ENCODE data around the gene LHFPL3. TPM values are rescaled to one million over a fixed set of nuclear protein-coding genes. Genes with fewer than 3 reads are reported as not detected.

Gene LHFPL3
- total RNA-seq, 1 experiment from 2014 or later = not detected

- ChIA-PET POLR2A (ENCODE audit: low non-redundant PET) (no interaction called here), CTCF (no interaction called here)
- DNase-seq (ENCODE audit: low spot score) = peak; percentile 1
- Histone ChIP-seq H3K9me3 (ENCODE audit: low read depth, low read length, poor library complexity, severe bottlenecking) (no peaks in the 10 kb centered on the region), H3K4me1 (ENCODE audit: insufficient read depth, low read length, poor library complexity, severe bottlenecking) (no peaks in the 10 kb centered on the region), H3K4me3 (ENCODE audit: low read depth, low read length, poor library complexity, severe bottlenecking) (no peak overlapping the region), H3K27ac (ENCODE audit: low read depth, low read length, poor library complexity, severe bottlenecking) (no peak overlapping the region), H3K27me3 (replicated peaks; ENCODE audit: insufficient read depth, low read depth, low read length, poor library complexity) (peaks cover 3% of the 10 kb centered on the region), H3K36me3 (ENCODE audit: insufficient read depth, low read length, poor library complexity, severe bottlenecking) (no peaks in the 10 kb centered on the region)
- no TSS peak for BruUV-seq (replicated peaks)
- intact Hi-C loops (cut with micrococcal nuclease; ENCODE audit: unreplicated experiment) = no loop called here
- no peak for TF ChIP-seq EZH2 (IDR thresholded peaks at IDR 0.05; ENCODE audit: borderline replicate concordance, low read depth, low read length, poor library complexity, severe bottlenecking)
- no peak for TF ChIP-seq CTCF (conservative IDR thresholded peaks at IDR 0.05; ENCODE audit: low read depth, low read length)
Observed at GRCh38 chr7:104412911-104413310, 84.5 kb downstream of the LHFPL3 start.

- POLR2A ChIA-PET (ENCODE audit: low non-redundant PET) = no interaction called here
- TF ChIP-seq EZH2 (IDR thresholded peaks at IDR 0.05; ENCODE audit: borderline replicate concordance, low read depth, low read length, poor library complexity, severe bottlenecking) (no peak), CTCF (conservative IDR thresholded peaks at IDR 0.05; ENCODE audit: low read depth, low read length) (no peak)
- no peak overlapping the region for H3K27ac ChIP-seq (ENCODE audit: low read depth, low read length, poor library complexity, severe bottlenecking)
- no peak for DNase-seq (ENCODE audit: low spot score)
- H3K4me3 ChIP-seq (ENCODE audit: low read depth, low read length, poor library complexity, severe bottlenecking) = no peak overlapping the region
- no peaks in the 10 kb centered on the region for H3K4me1 ChIP-seq (ENCODE audit: insufficient read depth, low read length, poor library complexity, severe bottlenecking)
- H3K9me3 ChIP-seq (ENCODE audit: low read depth, low read length, poor library complexity, severe bottlenecking) = no peaks in the 10 kb centered on the region
- intact Hi-C loops (cut with micrococcal nuclease; ENCODE audit: unreplicated experiment) = no loop called here
- CTCF ChIA-PET = no interaction called here
- no TSS peak for BruUV-seq (replicated peaks)
- no peaks in the 10 kb centered on the region for H3K36me3 ChIP-seq (ENCODE audit: insufficient read depth, low read length, poor library complexity, severe bottlenecking)
- peaks cover 3% of the 10 kb centered on the region for H3K27me3 ChIP-seq (replicated peaks; ENCODE audit: insufficient read depth, low read depth, low read length, poor library complexity)
Observed at GRCh38 chr7:104414216-104414615, 85.8 kb downstream of the LHFPL3 start.

- intact Hi-C loops (cut with micrococcal nuclease; ENCODE audit: unreplicated experiment) = no loop called here
Observed at GRCh38 chr7:104415700-104416099, 87.3 kb downstream of the LHFPL3 start.

More at GRCh38 chr7:104415700-104416099, 87.3 kb downstream of the LHFPL3 start:
- no peak overlapping the region for H3K4me3 ChIP-seq (ENCODE audit: low read depth, low read length, poor library complexity, severe bottlenecking)
- TF ChIP-seq CTCF (conservative IDR thresholded peaks at IDR 0.05; ENCODE audit: low read depth, low read length) = no peak
- TF ChIP-seq EZH2 (IDR thresholded peaks at IDR 0.05; ENCODE audit: borderline replicate concordance, low read depth, low read length, poor library complexity, severe bottlenecking) = no peak
- ChIA-PET CTCF (no interaction called here), POLR2A (ENCODE audit: low non-redundant PET) (no interaction called here)
- H3K9me3 ChIP-seq (ENCODE audit: low read depth, low read length, poor library complexity, severe bottlenecking) = no peaks in the 10 kb centered on the region
- peaks cover 3% of the 10 kb centered on the region for H3K27me3 ChIP-seq (replicated peaks; ENCODE audit: insufficient read depth, low read depth, low read length, poor library complexity)
- DNase-seq (ENCODE audit: low spot score) = no peak
- no peak overlapping the region for H3K27ac ChIP-seq (ENCODE audit: low read depth, low read length, poor library complexity, severe bottlenecking)
- no TSS peak for BruUV-seq (replicated peaks)
- no peaks in the 10 kb centered on the region for H3K36me3 ChIP-seq (ENCODE audit: insufficient read depth, low read length, poor library complexity, severe bottlenecking)
- no peaks in the 10 kb centered on the region for H3K4me1 ChIP-seq (ENCODE audit: insufficient read depth, low read length, poor library complexity, severe bottlenecking)

Data from A673 (cell line).